ENCODE results near the gene MSLN. TPM values are rescaled to one million over a fixed set of nuclear protein-coding genes. Genes with fewer than 3 reads are reported as not detected.

MSLN gene
- total RNA-seq, 3 donors from 2014 or later (not counting 1 experiment from before 2014, with no cell fraction given): not detected

DNA sequence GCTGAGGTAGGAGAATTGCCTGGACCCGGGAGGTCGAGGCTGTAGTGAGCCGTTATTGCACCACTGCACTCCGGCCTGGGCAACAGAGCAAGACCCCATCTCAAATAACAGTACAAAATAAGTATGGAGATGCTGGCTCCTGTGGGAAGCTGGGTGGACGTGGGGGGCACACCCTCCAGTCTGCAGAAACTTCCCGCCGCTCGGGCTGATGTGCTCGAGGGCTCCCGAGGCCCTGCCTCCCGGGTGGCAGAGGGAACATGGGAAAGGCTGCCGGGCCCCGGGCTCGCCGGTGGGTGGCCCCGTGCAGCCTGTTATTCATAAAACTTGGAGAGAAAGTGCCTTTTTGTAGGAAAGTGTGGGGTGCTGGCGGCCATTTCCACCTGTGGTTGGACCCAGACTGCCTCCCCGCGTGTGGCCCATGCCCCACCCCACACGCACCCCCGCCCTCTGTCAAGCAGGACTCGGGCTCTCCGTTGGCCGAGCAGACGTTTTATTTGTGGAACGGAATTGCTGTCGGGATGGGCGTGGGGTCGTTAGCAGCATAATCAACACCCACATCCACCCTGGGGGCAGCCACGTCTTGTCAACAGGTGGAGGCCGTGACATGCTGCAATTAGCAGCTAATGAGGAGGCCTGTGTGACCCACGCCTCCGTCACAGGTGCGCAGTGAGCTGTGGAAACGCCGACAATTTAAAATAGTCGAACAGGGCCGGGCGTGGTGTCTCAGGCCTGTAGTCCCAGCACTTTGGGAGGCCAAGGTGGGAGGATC is 12.4 kb upstream of the MSLN start:
- H3K36me3 ChIP-seq (ENCODE audit: control insufficient read depth, insufficient read depth, low read length): no peaks in the 10 kb centered on the region
- Mint-ChIP-seq H3K4me3 (no peak overlapping the region), H3K27me3 (ENCODE audit: low read depth in 2 of 2) (no peaks in the 10 kb centered on the region), H3K36me3 (no peaks in the 10 kb centered on the region), H3K9me3 (no peaks in the 10 kb centered on the region), H3K27ac (no peak overlapping the region), H3K4me1 (no peaks in the 10 kb centered on the region)
- intact Hi-C loops (cut with micrococcal nuclease): no loop called here
- no peaks in the 10 kb centered on the region for H3K9me3 ChIP-seq (ENCODE audit: control insufficient read depth, insufficient read depth, low read length)
- H3K4me1 ChIP-seq (ENCODE audit: control insufficient read depth, insufficient read depth, low read length): no peaks in the 10 kb centered on the region
- H3K4me3 ChIP-seq (ENCODE audit: low read length): no peak overlapping the region
- H3K27me3 ChIP-seq (ENCODE audit: control insufficient read depth, insufficient read depth, low read length): no peaks in the 10 kb centered on the region
- no peak for TF ChIP-seq CTCF (IDR thresholded peaks at IDR 0.05)
- ATAC-seq: no peak
- WGBS (ENCODE audit: insufficient coverage): 83% methylated on average over 39 of the region's 39 CpGs
- no peak for DNase-seq
- no peak overlapping the region for H3K27ac ChIP-seq (ENCODE audit: low read length)

DNA sequence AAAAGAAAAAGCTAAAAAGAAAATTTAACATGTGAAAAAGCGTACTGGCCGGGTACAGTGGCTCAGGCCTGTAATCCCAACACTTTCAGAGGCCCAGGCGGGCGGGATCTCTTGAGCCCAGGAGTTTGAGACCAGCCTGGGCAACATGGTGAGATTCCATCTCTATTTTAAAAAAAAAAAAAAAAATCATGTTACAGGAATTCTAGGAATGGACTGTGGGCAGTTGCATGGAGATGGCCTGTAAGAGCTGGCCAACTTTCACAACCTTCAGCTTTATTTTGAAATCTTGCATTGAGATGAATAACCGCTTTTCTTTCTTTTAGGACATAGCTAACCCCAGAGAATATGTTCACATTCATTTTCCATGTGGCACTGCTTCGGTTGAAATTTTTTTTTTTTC is 11.5 kb upstream of the MSLN start:
- Mint-ChIP-seq H3K27ac (no peak overlapping the region), H3K36me3 (no peaks in the 10 kb centered on the region), H3K4me3 (no peak overlapping the region), H3K4me1 (no peaks in the 10 kb centered on the region), H3K9me3 (no peaks in the 10 kb centered on the region), H3K27me3 (ENCODE audit: low read depth in 2 of 2) (no peaks in the 10 kb centered on the region)
- Histone ChIP-seq H3K27ac (ENCODE audit: low read length) (no peak overlapping the region), H3K9me3 (ENCODE audit: control insufficient read depth, insufficient read depth, low read length) (no peaks in the 10 kb centered on the region), H3K4me3 (ENCODE audit: low read length) (no peak overlapping the region), H3K27me3 (ENCODE audit: control insufficient read depth, insufficient read depth, low read length) (no peaks in the 10 kb centered on the region), H3K36me3 (ENCODE audit: control insufficient read depth, insufficient read depth, low read length) (no peaks in the 10 kb centered on the region), H3K4me1 (ENCODE audit: control insufficient read depth, insufficient read depth, low read length) (no peaks in the 10 kb centered on the region)
- no peak for DNase-seq
- no peak for ATAC-seq
- intact Hi-C loops (cut with micrococcal nuclease): no loop called here
- no peak for TF ChIP-seq CTCF (IDR thresholded peaks at IDR 0.05)
- 70% methylated on average over 6 of the region's 6 CpGs for WGBS (ENCODE audit: insufficient coverage)

GRCh38 chr16:750485-750884 is 10.0 kb upstream of the MSLN start:
- Mint-ChIP-seq H3K4me1 (no peaks in the 10 kb centered on the region), H3K36me3 (no peaks in the 10 kb centered on the region), H3K4me3 (no peak overlapping the region), H3K9me3 (no peaks in the 10 kb centered on the region), H3K27me3 (ENCODE audit: low read depth in 2 of 2) (no peaks in the 10 kb centered on the region), H3K27ac (no peak overlapping the region)
- DNase-seq: no peak
- no peak for ATAC-seq
- no peaks in the 10 kb centered on the region for H3K4me1 ChIP-seq (ENCODE audit: control insufficient read depth, insufficient read depth, low read length)
- H3K27me3 ChIP-seq (ENCODE audit: control insufficient read depth, insufficient read depth, low read length): no peaks in the 10 kb centered on the region
- no peak overlapping the region for H3K27ac ChIP-seq (ENCODE audit: low read length)
- no peaks in the 10 kb centered on the region for H3K36me3 ChIP-seq (ENCODE audit: control insufficient read depth, insufficient read depth, low read length)
- H3K9me3 ChIP-seq (ENCODE audit: control insufficient read depth, insufficient read depth, low read length): no peaks in the 10 kb centered on the region
- 90% methylated on average over 9 of the region's 9 CpGs for WGBS (ENCODE audit: insufficient coverage)
- intact Hi-C loops (cut with micrococcal nuclease): no loop called here
- H3K4me3 ChIP-seq (ENCODE audit: low read length): no peak overlapping the region
- TF ChIP-seq CTCF (IDR thresholded peaks at IDR 0.05): no peak
